ENCODE measurements around the gene REM2. TPM values are rescaled to one million over a fixed set of nuclear protein-coding genes. Genes with fewer than 3 reads are reported as not detected.

The REM2 gene
- total RNA-seq, 4 donors from 2014 or later = 0.57 to 2.1 (median 1.4) TPM

DNA sequence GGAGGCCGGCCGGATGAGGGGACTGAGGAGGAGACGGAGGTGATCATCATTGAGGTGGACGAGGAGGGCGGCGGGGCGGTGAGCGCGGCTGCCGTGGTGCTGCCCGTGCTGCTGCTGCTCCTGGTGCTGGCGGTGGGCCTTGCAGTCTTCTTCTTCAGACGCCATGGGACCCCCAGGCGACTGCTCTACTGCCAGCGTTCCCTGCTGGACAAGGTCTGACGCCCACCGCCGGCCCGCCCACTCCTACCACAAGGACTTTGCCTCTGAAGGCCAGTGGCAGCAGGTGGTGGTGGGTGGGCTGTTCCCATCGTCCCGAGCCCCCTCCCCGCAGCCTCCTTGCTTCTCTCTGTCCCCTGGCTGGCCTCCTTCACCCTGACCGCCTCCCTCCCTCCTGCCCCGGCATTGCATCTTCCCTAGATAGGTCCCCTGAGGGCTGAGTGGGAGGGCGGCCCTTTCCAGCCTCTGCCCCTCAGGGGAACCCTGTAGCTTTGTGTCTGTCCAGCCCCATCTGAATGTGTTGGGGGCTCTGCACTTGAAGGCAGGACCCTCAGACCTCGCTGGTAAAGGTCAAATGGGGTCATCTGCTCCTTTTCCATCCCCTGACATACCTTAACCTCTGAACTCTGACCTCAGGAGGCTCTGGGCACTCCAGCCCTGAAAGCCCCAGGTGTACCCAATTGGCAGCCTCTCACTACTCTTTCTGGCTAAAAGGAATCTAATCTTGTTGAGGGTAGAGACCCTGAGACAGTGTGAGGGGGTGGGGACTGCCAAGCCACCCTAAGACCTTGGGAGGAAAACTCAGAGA, 37.0 kb upstream of the REM2 start:
- Histone ChIP-seq H3K27ac (peak overlapping the region in 3 of 4 donors; percentile 64 to 88 (median 72)), H3K9me3 (no peaks in the 10 kb centered on the region), H3K36me3 (peaks cover 0 to 56% (median 0%) of the 10 kb centered on the region in 3 donors), H3K4me3 (no peak overlapping the region), H3K4me1 (peaks cover 0 to 44% (median 5%) of the 10 kb centered on the region in 4 donors), H3K27me3 (no peaks in the 10 kb centered on the region)
- DNase-seq = peak in 1 of 3 donors; percentile 33
- TF ChIP-seq, protein P1, sequence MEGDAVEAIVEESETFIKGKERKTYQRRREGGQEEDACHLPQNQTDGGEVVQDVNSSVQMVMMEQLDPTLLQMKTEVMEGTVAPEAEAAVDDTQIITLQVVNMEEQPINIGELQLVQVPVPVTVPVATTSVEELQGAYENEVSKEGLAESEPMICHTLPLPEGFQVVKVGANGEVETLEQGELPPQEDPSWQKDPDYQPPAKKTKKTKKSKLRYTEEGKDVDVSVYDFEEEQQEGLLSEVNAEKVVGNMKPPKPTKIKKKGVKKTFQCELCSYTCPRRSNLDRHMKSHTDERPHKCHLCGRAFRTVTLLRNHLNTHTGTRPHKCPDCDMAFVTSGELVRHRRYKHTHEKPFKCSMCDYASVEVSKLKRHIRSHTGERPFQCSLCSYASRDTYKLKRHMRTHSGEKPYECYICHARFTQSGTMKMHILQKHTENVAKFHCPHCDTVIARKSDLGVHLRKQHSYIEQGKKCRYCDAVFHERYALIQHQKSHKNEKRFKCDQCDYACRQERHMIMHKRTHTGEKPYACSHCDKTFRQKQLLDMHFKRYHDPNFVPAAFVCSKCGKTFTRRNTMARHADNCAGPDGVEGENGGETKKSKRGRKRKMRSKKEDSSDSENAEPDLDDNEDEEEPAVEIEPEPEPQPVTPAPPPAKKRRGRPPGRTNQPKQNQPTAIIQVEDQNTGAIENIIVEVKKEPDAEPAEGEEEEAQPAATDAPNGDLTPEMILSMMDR (IDR thresholded peaks at IDR 0.05) = no peak
- TF ChIP-seq POLR2A (IDR thresholded peaks at IDR 0.05) = no peak

DNA sequence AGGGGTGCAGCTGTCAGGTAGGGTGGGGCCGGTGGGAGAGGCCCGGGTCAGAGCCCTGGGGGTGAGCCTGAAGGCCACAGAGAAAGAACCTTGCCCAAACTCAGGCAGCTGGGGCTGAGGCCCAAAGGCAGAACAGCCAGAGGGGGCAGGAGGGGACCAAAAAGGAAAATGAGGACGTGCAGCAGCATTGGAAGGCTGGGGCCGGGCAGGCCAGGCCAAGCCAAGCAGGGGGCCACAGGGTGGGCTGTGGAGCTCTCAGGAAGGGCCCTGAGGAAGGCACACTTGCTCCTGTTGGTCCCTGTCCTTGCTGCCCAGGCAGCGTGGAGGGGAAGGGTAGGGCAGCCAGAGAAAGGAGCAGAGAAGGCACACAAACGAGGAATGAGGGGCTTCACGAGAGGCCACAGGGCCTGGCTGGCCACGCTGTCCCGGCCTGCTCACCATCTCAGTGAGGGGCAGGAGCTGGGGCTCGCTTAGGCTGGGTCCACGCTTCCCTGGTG, 36.2 kb upstream of the REM2 start:
- no peak for TF ChIP-seq POLR2A (IDR thresholded peaks at IDR 0.05)
- TF ChIP-seq, protein P1 (IDR thresholded peaks at IDR 0.05) = no peak
- Histone ChIP-seq H3K27me3 (no peaks in the 10 kb centered on the region), H3K4me3 (no peak overlapping the region), H3K9me3 (no peaks in the 10 kb centered on the region), H3K27ac (peak overlapping the region; percentile 47 to 88 (median 68)), H3K36me3 (peaks cover 0 to 47% (median 0%) of the 10 kb centered on the region in 3 donors), H3K4me1 (peaks cover 0 to 46% (median 5%) of the 10 kb centered on the region in 4 donors)
- DNase-seq = peak in 1 of 3 donors; percentile 45

DNA sequence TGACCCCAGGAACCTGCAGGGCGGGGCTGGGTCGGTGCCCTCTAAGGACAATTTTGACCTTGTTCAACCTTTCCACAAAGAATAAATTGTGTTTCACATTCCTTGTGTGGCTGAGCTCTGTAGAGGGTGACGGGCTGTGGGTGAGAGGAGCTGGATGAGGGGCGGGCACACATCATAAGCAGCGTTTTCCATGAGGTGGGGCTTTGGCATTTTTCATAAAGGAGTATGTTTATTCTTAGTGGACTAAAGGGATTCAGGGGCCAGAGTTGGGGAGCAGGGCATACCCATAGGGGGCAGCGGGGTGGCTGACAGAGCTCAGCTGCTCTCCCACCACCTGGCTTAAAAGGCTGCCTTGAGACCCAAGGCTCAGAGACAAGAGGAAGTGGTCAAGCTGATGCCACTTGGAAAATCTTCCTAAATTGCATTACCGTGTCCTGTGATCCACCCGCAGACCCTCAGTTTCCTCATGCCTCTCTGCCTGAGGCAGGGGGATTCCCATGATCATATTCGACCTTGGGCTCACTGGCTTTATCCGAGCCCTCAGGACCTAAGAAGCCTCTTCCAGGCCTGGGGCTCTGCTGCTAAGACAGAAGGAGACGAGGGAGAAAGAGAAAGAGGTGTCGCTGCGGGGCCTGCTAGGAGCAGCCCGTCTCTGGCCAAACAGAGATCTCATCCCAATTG, 35.2 kb upstream of the REM2 start:
- TF ChIP-seq, protein P1 (IDR thresholded peaks at IDR 0.05) = no peak
- no peak for TF ChIP-seq POLR2A (IDR thresholded peaks at IDR 0.05)
- no peak overlapping the region for H3K4me3 ChIP-seq
- peak overlapping the region; percentile 63 to 88 (median 74) for H3K27ac ChIP-seq
- H3K36me3 ChIP-seq = peaks cover 0 to 38% (median 0%) of the 10 kb centered on the region in 3 donors
- no peaks in the 10 kb centered on the region for H3K27me3 ChIP-seq
- H3K4me1 ChIP-seq = peaks cover 0 to 54% (median 5%) of the 10 kb centered on the region in 4 donors
- peak in 1 of 3 donors; percentile 39 for DNase-seq
- H3K9me3 ChIP-seq = no peaks in the 10 kb centered on the region

DNA sequence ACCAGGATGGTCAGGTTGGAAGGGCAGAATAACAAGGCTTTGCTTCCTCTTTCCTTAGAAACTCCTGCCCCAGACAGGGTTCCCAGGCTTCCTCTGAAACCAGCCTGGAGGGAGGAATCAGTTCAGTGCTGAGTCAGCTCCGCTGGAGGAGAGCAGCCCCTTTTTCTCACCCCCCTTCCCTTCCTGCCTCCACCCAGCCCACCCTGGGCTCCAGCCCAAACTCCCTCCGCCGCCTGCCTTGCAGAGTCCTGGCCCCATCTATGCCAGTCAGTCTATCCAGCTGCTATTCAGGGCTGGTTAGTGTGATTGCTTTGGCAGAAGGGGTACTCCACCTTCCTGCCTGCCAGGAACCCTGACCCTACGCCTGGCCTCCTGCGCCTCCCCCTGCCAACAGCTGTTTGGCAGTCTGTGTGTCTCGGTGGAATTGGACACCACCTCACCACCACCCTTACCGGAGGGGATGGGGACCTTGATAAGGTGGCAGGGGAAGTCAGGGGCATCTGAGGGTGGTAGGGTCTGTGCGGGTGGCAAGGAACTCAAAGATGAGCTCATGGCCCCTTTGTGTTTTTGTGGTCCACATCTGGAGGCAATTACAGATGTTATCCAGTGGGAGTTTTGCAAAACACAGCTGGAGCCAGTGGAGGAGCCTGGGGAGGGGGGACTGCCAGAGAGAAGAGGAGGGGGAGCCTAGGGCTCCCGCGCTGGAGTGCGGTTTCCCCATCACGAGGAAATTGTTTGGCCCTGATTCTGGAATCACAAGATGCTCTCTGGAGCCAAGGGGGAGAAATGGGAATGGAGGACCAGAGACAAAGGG, 34.5 kb upstream of the REM2 start:
- no peak for TF ChIP-seq POLR2A (IDR thresholded peaks at IDR 0.05)
- TF ChIP-seq, protein P1 (IDR thresholded peaks at IDR 0.05) = no peak
- no peaks in the 10 kb centered on the region for H3K27me3 ChIP-seq
- no peak overlapping the region for H3K4me3 ChIP-seq
- peaks cover 0 to 30% (median 0%) of the 10 kb centered on the region in 3 donors for H3K36me3 ChIP-seq
- H3K4me1 ChIP-seq = peaks cover 0 to 62% (median 7%) of the 10 kb centered on the region in 4 donors
- no peaks in the 10 kb centered on the region for H3K9me3 ChIP-seq
- DNase-seq = peak in 2 of 3 donors; percentile 57 to 72
- H3K27ac ChIP-seq = peak overlapping the region; percentile 63 to 88 (median 74)

Data from Peyer's patch (tissue), 4 donors.